Right lobe of liver (tissue), 6 donors: Measurements from ENCODE around the gene AATK. TPM values are rescaled to one million over a fixed set of nuclear protein-coding genes. Genes with fewer than 3 reads are reported as not detected.

Experiments used
- ATAC-seq, 4 donors: fragments of 200-7000 bp; cut with Tn5 transposase; one replicate each; pipeline ENCODE4 v1.9.1; 2020; ENCODE audit warnings: mild to moderate bottlenecking in 4 of 4, moderate library complexity in 4 of 4
- DNase-seq, 3 donors: peaks; one replicate each; pipeline ENCODE4 v3.0.0-alpha.2; 2020
- H3K27ac ChIP-seq, 3 donors: fragments of 200-600 bp; one replicate each; pipeline ENCODE4 v1.8.0; 2022
- H3K27me3 ChIP-seq, 2 donors: fragments of 200-600 bp; one replicate each; pipeline ENCODE4 v1.8.0; 2022
- H3K36me3 ChIP-seq, 4 donors: fragments of 200-600 bp; sonication (generic) in 1 of 4; one replicate each; pipeline versions ENCODE4 v1.5.1 to v1.8.0; 2017 to 2022; ENCODE audit warnings: control low read depth in 1 of 4
- H3K4me1 ChIP-seq, 4 donors: fragments of 200-600 bp; sonication (generic) in 1 of 4; one replicate each; pipeline versions ENCODE4 v1.5.1 to v1.8.0; 2017 to 2022; ENCODE audit warnings: control low read depth in 1 of 4
- H3K4me3 ChIP-seq, 3 donors: fragments of 200-600 bp; one replicate each; pipeline ENCODE4 v1.8.0; 2022
- H3K9me3 ChIP-seq, 4 donors: fragments of 200-600 bp; sonication (generic) in 1 of 4; one replicate each; pipeline versions ENCODE4 v1.5.1 to v1.8.0; 2017 to 2022; ENCODE audit warnings: control low read depth in 1 of 4
- POLR2A ChIP-seq: fragments of 450-650 bp; IDR thresholded peaks from one replicate; pipeline ENCODE4 v1.6.1; 2017; ENCODE audit warnings: antibody characterized with exemption, mild to moderate bottlenecking
- WGBS: methylation state at CpG from one replicate; pipeline ENCODE4 v1.1.6; 2018; ENCODE audit warnings: low coverage, low lambda C conversion rate; ENCODE audit not compliant: insufficient coverage; ENCODE audit errors: missing lambda C conversion rate; 5-methylcytosine and 5-hydroxymethylcytosine counted together
- intact Hi-C, 2 donors: fragments of 100-400 bp; cut with DNase I; formaldehyde crosslinking; loops; one replicate each; pipeline versions ENCODE4 v1.11.2 to v1.14.1; 2022
- total RNA-seq, 6 experiments: library from RNA; depleted of rRNA in 2 of 6; stranded (reverse); fragments of >200 nt in 2 of 6; fragmentation: NEBNext Ultra II Directional in 3 of 6; extraction: Animal tissue kit (Norgen Biotek cat#: 25700) in 3 of 6; gene quantifications; one replicate each; pipeline versions ENCODE4 v1.1.0 to v1.2.4, GENCODE V29; 2016 to 2023
- TF ChIP-seq, protein P1 (sequence below), 4 donors: fragments of 200-600 bp in 3 of 4; fragments of 450-650 bp in 1 of 4; IDR thresholded peaks; one replicate each; pipeline versions ENCODE4 v1.5.1 to v1.8.0; 2016 to 2022; ENCODE audit warnings: antibody characterized with exemption in 4 of 4, mild to moderate bottlenecking in 2 of 4
- donor health status: DM: no; HTN: yes; CAD: no.
- donor health status: DM: no; HTN: no; CAD: no.
- donor health status: DM: no; HTN: no; CAD: no.
- donor health status: DM: no; HTN: yes; CAD: no.
- donor health status: DM: no; HTN: yes; CAD: no.

Gene AATK
- total RNA-seq, 6 experiments from 2014 or later = 0.31 to 1.2 (median 0.86) TPM

DNA sequence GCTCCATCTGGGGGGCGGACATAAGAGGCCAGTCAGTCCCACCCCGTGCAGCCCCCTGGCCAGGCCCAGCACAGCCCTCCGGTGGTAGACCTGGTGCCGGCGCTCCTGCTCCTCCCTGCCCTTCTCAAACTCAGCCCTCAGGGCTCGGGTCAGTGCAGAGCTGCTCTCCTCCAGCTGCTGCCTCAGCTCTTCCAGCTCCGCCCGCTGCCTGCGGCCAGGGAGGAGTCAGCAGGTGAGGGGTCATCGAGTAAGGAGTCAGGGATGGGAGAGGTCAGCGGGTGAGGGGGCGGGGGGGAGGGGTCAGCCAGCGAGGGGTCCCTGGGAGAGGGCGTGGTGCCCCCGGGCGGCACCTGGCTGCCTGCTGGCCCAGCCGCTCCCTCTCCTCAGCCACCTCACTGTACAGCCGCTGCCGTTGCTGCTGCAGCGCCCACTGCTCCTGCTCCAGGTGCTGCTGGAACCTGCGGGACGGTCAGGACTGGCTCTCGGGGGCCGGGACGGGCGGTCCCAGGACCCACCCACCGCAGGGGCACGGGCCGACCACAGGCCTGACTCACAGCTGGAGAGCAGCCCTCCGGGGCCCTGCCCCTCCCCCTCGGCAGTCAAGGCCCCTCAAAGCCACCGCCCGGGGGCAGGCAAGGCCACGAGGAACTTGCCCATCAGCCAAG, 26.5 kb upstream of the AATK start:
- no peaks in the 10 kb centered on the region for H3K9me3 ChIP-seq
- WGBS = no CpG with 5 or more reads among the region's 34 CpGs
- no peaks in the 10 kb centered on the region for H3K27me3 ChIP-seq
- H3K27ac ChIP-seq = no peak overlapping the region
- no peaks in the 10 kb centered on the region for H3K4me1 ChIP-seq
- no peak for DNase-seq
- no peak for ATAC-seq
- H3K36me3 ChIP-seq = no peaks in the 10 kb centered on the region
- no peak overlapping the region for H3K4me3 ChIP-seq
- no peak for TF ChIP-seq POLR2A
- TF ChIP-seq, protein P1, sequence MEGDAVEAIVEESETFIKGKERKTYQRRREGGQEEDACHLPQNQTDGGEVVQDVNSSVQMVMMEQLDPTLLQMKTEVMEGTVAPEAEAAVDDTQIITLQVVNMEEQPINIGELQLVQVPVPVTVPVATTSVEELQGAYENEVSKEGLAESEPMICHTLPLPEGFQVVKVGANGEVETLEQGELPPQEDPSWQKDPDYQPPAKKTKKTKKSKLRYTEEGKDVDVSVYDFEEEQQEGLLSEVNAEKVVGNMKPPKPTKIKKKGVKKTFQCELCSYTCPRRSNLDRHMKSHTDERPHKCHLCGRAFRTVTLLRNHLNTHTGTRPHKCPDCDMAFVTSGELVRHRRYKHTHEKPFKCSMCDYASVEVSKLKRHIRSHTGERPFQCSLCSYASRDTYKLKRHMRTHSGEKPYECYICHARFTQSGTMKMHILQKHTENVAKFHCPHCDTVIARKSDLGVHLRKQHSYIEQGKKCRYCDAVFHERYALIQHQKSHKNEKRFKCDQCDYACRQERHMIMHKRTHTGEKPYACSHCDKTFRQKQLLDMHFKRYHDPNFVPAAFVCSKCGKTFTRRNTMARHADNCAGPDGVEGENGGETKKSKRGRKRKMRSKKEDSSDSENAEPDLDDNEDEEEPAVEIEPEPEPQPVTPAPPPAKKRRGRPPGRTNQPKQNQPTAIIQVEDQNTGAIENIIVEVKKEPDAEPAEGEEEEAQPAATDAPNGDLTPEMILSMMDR (IDR thresholded peaks at IDR 0.05) = no peak
- intact Hi-C loops = loop anchor here in 1 of 2 donors (10.0 kb wide), 1 partner anchor 48 kb away; no protein-coding TSS in a partner anchor

DNA sequence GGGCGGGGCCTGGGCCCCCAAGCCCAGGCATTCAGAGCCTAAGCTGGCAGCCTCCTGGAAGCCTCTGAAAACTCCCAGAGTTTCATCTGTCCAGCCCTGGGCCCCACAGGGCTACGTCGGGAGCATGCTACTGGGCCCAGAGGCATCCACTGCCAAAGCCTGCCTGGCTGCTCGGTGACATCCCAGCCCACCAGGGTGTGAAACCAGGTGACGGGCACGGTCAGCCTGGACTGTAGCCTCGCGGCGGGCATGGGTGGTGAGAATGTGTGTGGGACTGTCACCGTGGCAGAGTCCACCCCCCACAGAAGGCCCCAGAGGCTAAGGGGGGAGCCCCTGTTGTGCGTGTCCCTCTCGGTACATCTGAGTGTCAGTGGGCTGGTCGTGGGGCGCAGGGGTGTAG, 25.6 kb upstream of the AATK start:
- no peaks in the 10 kb centered on the region for H3K27me3 ChIP-seq
- no CpG with 5 or more reads among the region's 14 CpGs for WGBS
- no peak for TF ChIP-seq POLR2A
- TF ChIP-seq, protein P1 (IDR thresholded peaks at IDR 0.05) = no peak
- DNase-seq = no peak
- intact Hi-C loops = loop anchor here in 1 of 2 donors (10.0 kb wide), 1 partner anchor 47 kb away; no protein-coding TSS in a partner anchor
- H3K4me1 ChIP-seq = no peaks in the 10 kb centered on the region
- H3K9me3 ChIP-seq = no peaks in the 10 kb centered on the region
- H3K27ac ChIP-seq = no peak overlapping the region
- H3K4me3 ChIP-seq = no peak overlapping the region
- ATAC-seq = no peak
- H3K36me3 ChIP-seq = no peaks in the 10 kb centered on the region

DNA sequence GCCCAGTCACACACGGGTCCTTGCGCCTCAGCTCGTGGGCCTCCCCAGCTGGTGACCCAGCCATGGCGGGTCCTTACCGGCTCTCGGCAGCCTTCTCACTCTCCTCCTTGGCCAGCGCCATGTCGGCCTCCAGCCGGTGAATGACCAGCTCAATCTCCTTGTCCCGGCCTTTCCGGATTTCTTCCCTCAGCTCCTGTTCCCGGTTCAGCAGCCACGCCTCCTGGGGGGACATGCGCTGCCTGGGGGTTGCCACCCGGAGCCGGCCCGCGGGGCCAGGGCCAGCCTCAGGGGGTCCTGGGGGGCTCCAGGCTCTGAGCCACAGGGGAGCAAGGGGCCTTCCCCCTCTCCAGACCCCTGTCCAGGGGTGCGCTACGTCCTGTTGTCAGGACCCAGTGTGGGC, 25.1 kb upstream of the AATK start:
- intact Hi-C loops = loop anchor here in 1 of 2 donors (10.0 kb wide), 1 partner anchor 46 kb away; no protein-coding TSS in a partner anchor
- TF ChIP-seq, protein P1 (IDR thresholded peaks at IDR 0.05) = no peak
- TF ChIP-seq POLR2A = no peak
- 100% methylated on average over 1 of the region's 20 CpGs for WGBS
- Histone ChIP-seq H3K4me3 (no peak overlapping the region), H3K27me3 (no peaks in the 10 kb centered on the region), H3K27ac (no peak overlapping the region), H3K36me3 (no peaks in the 10 kb centered on the region), H3K4me1 (no peaks in the 10 kb centered on the region), H3K9me3 (no peaks in the 10 kb centered on the region)
- no peak for ATAC-seq
- DNase-seq = no peak

DNA sequence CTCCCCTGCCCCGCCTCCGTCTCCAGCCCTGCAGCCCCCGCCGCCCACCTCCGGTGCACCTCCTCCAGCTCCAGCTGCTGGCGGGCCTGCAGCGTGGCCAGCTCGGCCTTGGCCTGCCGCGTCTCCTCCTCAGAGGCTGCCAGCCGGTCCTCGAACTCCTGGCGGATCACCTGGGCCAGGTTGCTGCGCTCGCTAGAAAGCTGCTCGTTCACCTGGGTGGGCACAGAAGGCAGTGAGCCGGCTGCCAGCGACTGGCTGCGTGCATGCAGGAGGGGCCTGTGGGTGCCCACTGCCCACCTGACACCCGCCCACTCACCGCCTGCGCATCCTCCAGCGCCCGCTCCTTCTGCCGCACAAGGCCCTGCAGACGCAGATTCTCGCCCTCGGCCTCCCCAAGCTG, 24.6 kb upstream of the AATK start:
- Histone ChIP-seq H3K4me1 (no peaks in the 10 kb centered on the region), H3K27me3 (no peaks in the 10 kb centered on the region), H3K9me3 (no peaks in the 10 kb centered on the region), H3K27ac (no peak overlapping the region), H3K36me3 (no peaks in the 10 kb centered on the region), H3K4me3 (no peak overlapping the region)
- DNase-seq (no peak), ATAC-seq (no peak)
- intact Hi-C loops = loop anchor here in 1 of 2 donors (10.0 kb wide), 1 partner anchor 46 kb away; no protein-coding TSS in a partner anchor
- WGBS = no CpG with 5 or more reads among the region's 28 CpGs
- TF ChIP-seq, protein P1 (IDR thresholded peaks at IDR 0.05) = no peak
- no peak for TF ChIP-seq POLR2A
